HG02884 (cell line): ENCODE data around the gene MRPL9.

ENCODE experiments used
- ATAC-seq: cut with Tn5 transposase; IDR thresholded peaks from one replicate; pipeline ENCODE4 v1.9.1; 2021; ENCODE audit warnings: mild to moderate bottlenecking, moderate library complexity; ENCODE audit not compliant: unreplicated experiment

The MRPL9 gene

GRCh38 chr1:151762941-151763921 is at the start of gene MRPL9:
Gene MRPL9, minus strand, starts transcription at chr1:151763496. Its CDS starts 17 bp downstream, at chr1:151763479.
- peak; percentile 73 for ATAC-seq

GRCh38 chr1:151811181-151811580 is 47.9 kb upstream of the MRPL9 start:
- ATAC-seq = no peak

GRCh38 chr1:151809985-151810556 is 46.8 kb upstream of the MRPL9 start:
- ATAC-seq = no peak

GRCh38 chr1:151809290-151809984 is 46.1 kb upstream of the MRPL9 start:
- ATAC-seq = no peak

- ATAC-seq = no peak
Observed at GRCh38 chr1:151807766-151808165, 44.5 kb upstream of the MRPL9 start.

- ATAC-seq = no peak
Observed at GRCh38 chr1:151807131-151807530, 43.8 kb upstream of the MRPL9 start.

GRCh38 chr1:151806170-151806569 is 42.9 kb upstream of the MRPL9 start:
- ATAC-seq = no peak

- ATAC-seq = no peak
Observed at GRCh38 chr1:151805066-151805820, 41.9 kb upstream of the MRPL9 start, which contains the start of gene LINGO4. Gene LINGO4, minus strand, starts transcription at chr1:151805419. Its CDS starts 2,715 bp downstream, at chr1:151802704.

GRCh38 chr1:151803915-151804314 is 40.6 kb upstream of the MRPL9 start:
- no peak for ATAC-seq

- no peak for ATAC-seq
Observed at GRCh38 chr1:151803164-151803563, 39.9 kb upstream of the MRPL9 start.

GRCh38 chr1:151802372-151802771 is 39.1 kb upstream of the MRPL9 start:
- no peak for ATAC-seq

GRCh38 chr1:151801846-151802245 is 38.5 kb upstream of the MRPL9 start:
- no peak for ATAC-seq

GRCh38 chr1:151801310-151801820 is 38.1 kb upstream of the MRPL9 start:
- no peak for ATAC-seq

GRCh38 chr1:151800830-151801229 is 37.5 kb upstream of the MRPL9 start:
- no peak for ATAC-seq

- no peak for ATAC-seq
Observed at GRCh38 chr1:151799179-151800022, 36.1 kb upstream of the MRPL9 start.

- no peak for ATAC-seq
Observed at GRCh38 chr1:151798571-151798970, 35.3 kb upstream of the MRPL9 start.

GRCh38 chr1:151790940-151791651 is 27.8 kb upstream of the MRPL9 start:
- ATAC-seq = no peak

- peak; percentile 89 for ATAC-seq
Observed at GRCh38 chr1:151790071-151790939, 27.0 kb upstream of the MRPL9 start, which contains the start of gene TDRKH. Gene TDRKH, minus strand, starts transcription at chr1:151790500. Its CDS starts 7,478 bp downstream, at chr1:151783022.
